Loucy (cell line): ENCODE data around the gene MLH1.
"Not testable (repeated sequence)": the region's sequence is repeated elsewhere in the genome, so short reads cannot be mapped to it uniquely, and the experiment has no call there.

Experiments
- H2AFZ ChIP-seq: fragments of 200-600 bp; sonication (generic); 2 replicates; pipeline ENCODE4 v1.6.0; 2016; ENCODE audit warnings: antibody characterized with exemption, mild to moderate bottlenecking, low read length, moderate library complexity
- H3F3A ChIP-seq: fragments of 200-600 bp; 2 replicates; pipeline ENCODE4 v1.6.0; 2016; ENCODE audit warnings: antibody characterized with exemption, low read depth, mild to moderate bottlenecking
- H3K27me3 ChIP-seq: fragments of 200-600 bp; sonication (generic); 2 replicates; pipeline ENCODE4 v1.6.1; 2014; ENCODE audit warnings: low read length, mild to moderate bottlenecking; ENCODE audit not compliant: insufficient read depth, poor library complexity, severe bottlenecking
- H3K36me3 ChIP-seq: fragments of 200-600 bp; sonication (generic); 2 replicates; pipeline ENCODE4 v1.6.1; 2016; ENCODE audit warnings: low read length; ENCODE audit not compliant: insufficient read depth
- H3K4me1 ChIP-seq: fragments of 200-600 bp; sonication (generic); 2 replicates; pipeline ENCODE4 v1.5.1; 2014; ENCODE audit warnings: low read length, mild to moderate bottlenecking; ENCODE audit not compliant: insufficient read depth, poor library complexity, severe bottlenecking
- H3K4me2 ChIP-seq: fragments of 200-600 bp; sonication (generic); 2 replicates; pipeline ENCODE4 v1.6.0; 2014; ENCODE audit warnings: antibody characterized with exemption, low read length, low read depth, mild to moderate bottlenecking; ENCODE audit not compliant: poor library complexity, severe bottlenecking
- H3K4me3 ChIP-seq: fragments of 200-600 bp; sonication (generic); 2 replicates; pipeline ENCODE4 v1.5.1; 2014; ENCODE audit warnings: low read length, mild to moderate bottlenecking, mixed read lengths; ENCODE audit not compliant: poor library complexity, severe bottlenecking
- H3K79me2 ChIP-seq: fragments of 200-600 bp; sonication (generic); 2 replicates; pipeline ENCODE4 v1.6.1; 2014; ENCODE audit warnings: low read length; ENCODE audit not compliant: insufficient read depth
- H3K9ac ChIP-seq: fragments of 200-600 bp; sonication (generic); 2 replicates; pipeline ENCODE4 v1.6.0; 2014; ENCODE audit warnings: mild to moderate bottlenecking, low read depth, low read length, moderate library complexity; ENCODE audit not compliant: poor library complexity, severe bottlenecking
- H3K9me2 ChIP-seq: fragments of 200-600 bp; sonication (generic); replicated peaks from 2 replicates; pipeline ENCODE4 v1.6.1; 2016; ENCODE audit warnings: low read depth, low read length, mixed read lengths
- H3K9me3 ChIP-seq: fragments of 200-600 bp; sonication (generic); 2 replicates; pipeline ENCODE4 v1.6.1; 2014; ENCODE audit warnings: mild to moderate bottlenecking, antibody characterized with exemption, low read length, low read depth; ENCODE audit not compliant: insufficient read depth
- H4K20me1 ChIP-seq: fragments of 200-600 bp; sonication (generic); 2 replicates; pipeline ENCODE4 v1.6.0; 2014; ENCODE audit warnings: antibody characterized with exemption, low read length, mild to moderate bottlenecking; ENCODE audit not compliant: insufficient read depth, poor library complexity, severe bottlenecking
- EZH2phosphoT487 ChIP-seq: fragments of 200-600 bp; IDR thresholded peaks from 2 replicates; pipeline ENCODE4 v1.6.1; 2018; ENCODE audit warnings: antibody characterized with exemption, mild to moderate bottlenecking, moderate library complexity, borderline replicate concordance
- TF ChIP-seq, protein P1 (sequence below): fragments of 200-600 bp; sonication (generic); conservative IDR thresholded peaks from 2 replicates; pipeline ENCODE4 v1.5.1; 2014; ENCODE audit warnings: mild to moderate bottlenecking, antibody characterized with exemption, low read length

The MLH1 gene

GRCh38 chr3:37053337-37053736 lies 60.0 kb downstream of the MLH1 start:
- Histone ChIP-seq H3K27me3 (no peaks in the 10 kb centered on the region), H3K9me3 (no peaks in the 10 kb centered on the region), H3K79me2 (no peaks in the 10 kb centered on the region), H4K20me1 (no peaks in the 10 kb centered on the region), H3K9ac (no peak overlapping the region), H2AFZ (no peak overlapping the region), H3K4me3 (no peak overlapping the region), H3F3A (peaks cover 3% of the 10 kb centered on the region; the same call in 1 of the 2 replicates), H3K36me3 (peaks cover 80% of the 10 kb centered on the region), H3K4me1 (peaks cover 3% of the 10 kb centered on the region), H3K9me2 (no peaks in the 10 kb centered on the region), H3K4me2 (no peak overlapping the region)
- TF ChIP-seq EZH2phosphoT487: no peak
- TF ChIP-seq, protein P1, sequence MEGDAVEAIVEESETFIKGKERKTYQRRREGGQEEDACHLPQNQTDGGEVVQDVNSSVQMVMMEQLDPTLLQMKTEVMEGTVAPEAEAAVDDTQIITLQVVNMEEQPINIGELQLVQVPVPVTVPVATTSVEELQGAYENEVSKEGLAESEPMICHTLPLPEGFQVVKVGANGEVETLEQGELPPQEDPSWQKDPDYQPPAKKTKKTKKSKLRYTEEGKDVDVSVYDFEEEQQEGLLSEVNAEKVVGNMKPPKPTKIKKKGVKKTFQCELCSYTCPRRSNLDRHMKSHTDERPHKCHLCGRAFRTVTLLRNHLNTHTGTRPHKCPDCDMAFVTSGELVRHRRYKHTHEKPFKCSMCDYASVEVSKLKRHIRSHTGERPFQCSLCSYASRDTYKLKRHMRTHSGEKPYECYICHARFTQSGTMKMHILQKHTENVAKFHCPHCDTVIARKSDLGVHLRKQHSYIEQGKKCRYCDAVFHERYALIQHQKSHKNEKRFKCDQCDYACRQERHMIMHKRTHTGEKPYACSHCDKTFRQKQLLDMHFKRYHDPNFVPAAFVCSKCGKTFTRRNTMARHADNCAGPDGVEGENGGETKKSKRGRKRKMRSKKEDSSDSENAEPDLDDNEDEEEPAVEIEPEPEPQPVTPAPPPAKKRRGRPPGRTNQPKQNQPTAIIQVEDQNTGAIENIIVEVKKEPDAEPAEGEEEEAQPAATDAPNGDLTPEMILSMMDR: no peak

DNA sequence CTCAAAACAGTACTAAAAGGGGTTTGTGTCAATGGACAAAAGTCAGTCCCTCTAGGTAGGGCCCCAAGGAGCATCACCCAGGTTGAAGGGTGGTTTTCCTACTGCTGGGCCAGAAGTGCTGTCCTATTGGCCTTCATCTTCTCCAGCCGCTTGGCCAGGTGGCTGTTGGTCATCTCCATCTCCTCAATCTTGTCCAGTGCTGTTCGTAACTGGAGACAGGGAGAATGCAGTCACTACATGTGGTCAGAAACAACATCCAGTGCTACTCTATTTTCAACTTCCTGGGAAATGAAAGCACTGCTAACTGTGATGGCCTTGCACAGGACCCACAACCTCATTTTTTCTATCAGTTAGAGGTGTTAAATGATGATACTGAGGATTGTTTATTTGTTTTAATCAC lies 60.4 kb downstream of the MLH1 start:
- Histone ChIP-seq H3K9ac (no peak overlapping the region), H3K27me3 (no peaks in the 10 kb centered on the region), H3K4me2 (no peak overlapping the region), H3K79me2 (no peaks in the 10 kb centered on the region), H3K4me1 (peaks cover 3% of the 10 kb centered on the region), H4K20me1 (no peaks in the 10 kb centered on the region), H3F3A (peaks cover 3% of the 10 kb centered on the region; the same call in 1 of the 2 replicates), H3K9me3 (no peaks in the 10 kb centered on the region), H3K4me3 (no peak overlapping the region), H2AFZ (no peak overlapping the region), H3K9me2 (no peaks in the 10 kb centered on the region), H3K36me3 (peaks cover 79% of the 10 kb centered on the region)
- TF ChIP-seq, protein P1: no peak
- no peak for TF ChIP-seq EZH2phosphoT487

DNA sequence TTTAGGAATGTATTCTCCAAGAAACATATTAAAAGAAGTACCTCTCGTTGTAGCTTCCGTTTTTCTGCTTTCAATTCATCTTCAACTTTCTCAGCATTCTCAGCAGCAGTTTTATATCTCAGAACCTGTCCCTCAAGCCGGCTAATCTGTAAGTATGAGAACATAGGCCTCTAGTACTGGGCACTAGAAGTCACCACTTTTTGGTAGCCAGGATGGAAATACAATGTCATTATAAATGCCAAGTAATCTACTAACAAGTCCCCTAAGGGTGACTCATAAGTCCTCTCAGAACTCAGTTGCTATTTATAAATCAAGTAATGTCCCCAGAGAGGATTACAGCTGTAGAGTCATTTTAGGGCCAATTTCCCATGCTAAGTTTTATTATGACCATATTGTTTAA lies 61.1 kb downstream of the MLH1 start:
- no peaks in the 10 kb centered on the region for H4K20me1 ChIP-seq
- no peaks in the 10 kb centered on the region for H3K27me3 ChIP-seq
- no peaks in the 10 kb centered on the region for H3K9me3 ChIP-seq
- H2AFZ ChIP-seq: no peak overlapping the region
- TF ChIP-seq, protein P1: no peak
- no peak for TF ChIP-seq EZH2phosphoT487
- no peaks in the 10 kb centered on the region for H3K9me2 ChIP-seq
- H3K4me3 ChIP-seq: no peak overlapping the region
- no peaks in the 10 kb centered on the region for H3K79me2 ChIP-seq
- H3F3A ChIP-seq: peaks cover 3% of the 10 kb centered on the region; the same call in 1 of the 2 replicates
- no peak overlapping the region for H3K9ac ChIP-seq
- H3K4me1 ChIP-seq: peaks cover 3% of the 10 kb centered on the region
- H3K4me2 ChIP-seq: no peak overlapping the region
- H3K36me3 ChIP-seq: peaks cover 77% of the 10 kb centered on the region

- not testable (repeated sequence) for H3K79me2 ChIP-seq, H3K4me3 ChIP-seq, H3K4me1 ChIP-seq, H2AFZ ChIP-seq, H3F3A ChIP-seq, H3K4me2 ChIP-seq, H3K9ac ChIP-seq, H3K9me2 ChIP-seq, H3K9me3 ChIP-seq, H3K27me3 ChIP-seq, H4K20me1 ChIP-seq
- peaks cover 70% of the 10 kb centered on the region for H3K36me3 ChIP-seq
These were observed 61.8 kb downstream of the MLH1 start for GRCh38 chr3:37055077-37055476.
